Measurements from ENCODE around the gene HTR3A.
A peak's percentile ranks its signal among the peaks of the same experiment; 100 is the strongest.

The HTR3A gene

GRCh38 chr11:114025329-114025907 is 50.5 kb downstream of the HTR3A start:
- no peak for DNase-seq

- DNase-seq = no peak
Measured at GRCh38 chr11:114026355-114026754, 51.4 kb downstream of the HTR3A start.

- DNase-seq = no peak
Measured at GRCh38 chr11:114027391-114027790, 52.5 kb downstream of the HTR3A start.

DNA sequence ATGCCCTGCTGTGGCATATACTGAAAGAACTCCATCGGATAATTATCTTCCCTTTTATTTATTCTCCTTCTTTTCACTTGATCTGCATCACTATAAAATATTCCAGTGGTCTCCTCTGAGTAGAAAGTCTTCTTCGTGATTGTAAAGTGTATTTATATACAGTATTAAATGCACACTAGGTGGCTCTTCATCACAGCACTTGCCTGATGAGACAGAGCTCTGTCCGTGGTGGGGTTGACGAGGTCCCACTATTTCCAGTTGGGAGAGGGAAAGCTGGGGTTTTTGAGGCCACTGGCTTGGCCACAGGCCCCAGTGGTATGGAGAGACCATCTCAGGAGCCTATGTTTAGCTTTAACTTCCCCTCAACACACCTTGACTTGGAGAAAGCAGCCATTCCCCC is 53.0 kb downstream of the HTR3A start:
- no peak for DNase-seq

DNA sequence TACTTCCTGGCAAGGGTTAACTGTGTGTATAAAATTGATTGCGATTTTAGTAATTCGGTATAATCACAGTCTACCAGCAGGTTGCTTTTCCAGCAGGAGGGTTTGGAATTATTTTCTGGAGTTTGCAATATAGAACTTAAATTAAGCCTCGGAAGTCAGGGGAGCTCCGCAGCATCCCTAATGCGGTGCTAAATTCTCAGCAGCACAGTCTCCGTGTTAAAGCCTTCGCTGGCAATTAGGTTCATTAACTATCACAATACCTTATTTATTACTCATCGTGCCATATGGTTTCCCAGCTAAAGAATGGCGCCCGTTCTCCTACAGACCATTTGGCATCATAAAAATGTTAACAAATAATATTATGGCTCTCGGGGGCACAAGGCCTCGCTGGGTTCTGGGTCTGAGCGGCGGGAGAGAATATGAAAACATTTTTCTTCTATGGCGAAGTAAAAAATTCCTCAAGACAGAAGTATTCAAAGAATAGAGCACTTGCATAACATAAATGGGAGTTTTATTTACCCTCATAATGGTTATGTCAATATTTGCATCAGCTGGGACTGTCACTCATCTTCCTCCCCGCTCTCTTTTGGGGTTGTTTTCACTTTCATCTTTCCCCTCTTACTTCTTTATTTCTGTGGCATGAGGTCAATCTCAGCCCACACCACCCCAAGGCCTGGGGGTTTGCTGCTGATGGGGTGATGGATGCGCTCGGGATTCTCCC is 56.5 kb downstream of the HTR3A start:
- DNase-seq = no peak

DNA sequence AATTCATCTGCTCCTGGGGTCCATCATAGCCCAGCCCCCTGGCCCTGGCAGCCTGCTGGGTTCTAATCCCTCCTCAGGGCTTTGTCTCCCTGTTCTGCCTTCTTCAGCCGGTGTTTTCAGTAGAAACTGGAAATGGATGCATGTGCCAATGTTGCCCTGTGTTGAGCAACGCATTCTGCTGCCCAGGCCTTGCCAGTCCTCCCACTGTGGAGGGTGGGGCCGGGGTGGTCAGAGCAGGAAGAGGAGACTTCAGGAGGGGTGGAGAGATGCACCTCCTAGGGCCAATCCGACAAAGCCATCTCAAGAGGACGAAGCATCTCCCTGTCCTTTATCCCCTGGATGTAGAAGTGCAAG is 57.0 kb downstream of the HTR3A start:
- no peak for DNase-seq

DNA sequence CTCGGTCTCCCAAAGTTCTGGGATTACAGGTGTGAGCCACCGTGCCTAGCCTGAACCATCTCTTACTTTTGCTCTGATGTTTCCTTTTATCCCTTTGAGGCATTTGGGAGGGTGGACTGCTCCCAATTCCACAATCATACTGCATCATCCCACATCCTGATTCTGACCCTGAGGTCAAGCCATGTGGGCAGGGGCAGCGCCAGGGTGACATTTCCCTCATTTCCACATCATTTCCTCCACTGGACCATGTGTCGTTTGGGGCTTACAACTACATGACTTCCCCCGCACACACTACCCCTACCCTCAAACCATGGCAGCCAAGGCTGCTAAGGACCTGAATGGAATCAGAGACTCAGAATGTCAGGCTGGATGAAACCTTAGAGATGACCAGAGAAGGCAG is 58.2 kb downstream of the HTR3A start:
- DNase-seq = no peak

- DNase-seq = no peak
Measured at GRCh38 chr11:114033572-114033971, 58.7 kb downstream of the HTR3A start.

- no peak for DNase-seq
Measured at GRCh38 chr11:114034956-114035355, 60.0 kb downstream of the HTR3A start.

DNA sequence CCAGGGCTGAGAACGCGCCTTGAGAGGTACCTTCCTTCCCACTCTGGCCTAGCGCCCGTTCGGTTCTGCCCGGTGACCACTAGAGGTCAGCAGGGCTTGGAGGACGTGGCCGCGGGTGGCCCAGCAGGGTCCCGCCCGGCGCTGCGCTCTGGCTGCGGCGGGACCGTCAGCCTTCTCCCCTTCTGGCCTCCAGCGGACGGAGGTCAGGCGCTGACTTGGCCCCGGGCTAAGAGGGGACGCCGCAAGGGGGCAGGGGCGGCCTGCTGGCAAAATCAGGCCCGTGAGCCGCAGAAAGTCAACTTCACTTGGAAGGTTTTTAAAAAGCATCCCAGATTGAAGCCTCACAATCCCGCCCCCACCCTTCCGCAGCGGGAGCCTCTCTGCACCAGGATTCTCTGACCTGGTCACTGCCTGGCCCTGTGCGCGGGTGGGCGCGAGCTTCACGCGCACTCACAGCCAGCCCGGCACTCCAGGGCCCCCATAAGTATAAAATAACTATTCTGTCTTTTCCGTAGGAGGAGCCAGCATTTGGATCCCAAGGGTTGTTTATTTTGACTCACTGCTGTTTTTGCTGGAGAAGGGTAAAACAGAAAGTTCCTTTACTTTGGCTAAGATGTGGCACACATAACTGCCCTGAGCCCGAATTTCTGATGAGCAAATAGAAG is 61.4 kb downstream of the HTR3A start:
- peak in 2 of 4 experiments; percentile 40 to 54 for DNase-seq

- no peak for DNase-seq
Measured at GRCh38 chr11:114036958-114037357, 62.0 kb downstream of the HTR3A start.

- DNase-seq = no peak
Measured at GRCh38 chr11:114039551-114039950, 64.6 kb downstream of the HTR3A start.
